Stimulated activated CD8-positive, alpha-beta memory T cell treated with anti-CD3 and anti-CD28 coated beads, Interleukin-7, amount 100 ng/mL, for 24 hours (primary cell): ENCODE results near the gene EFCAB8.
"Not testable (repeated sequence)": the region's sequence is repeated elsewhere in the genome, so short reads cannot be mapped to it uniquely, and the experiment has no call there.

ENCODE experiments used
- DNase-seq: peaks from one replicate; pipeline ENCODE4 v3.0.0-alpha.2; 2020; ENCODE audit warnings: low read depth

The EFCAB8 gene

GRCh38 chr20:32957459-32957858, 98.7 kb downstream of the EFCAB8 start:
- no peak for DNase-seq

GRCh38 chr20:32958574-32958973, 99.9 kb downstream of the EFCAB8 start:
- no peak for DNase-seq

- no peak for DNase-seq
Observed at GRCh38 chr20:32959351-32960221, 100.9 kb downstream of the EFCAB8 start.

GRCh38 chr20:32960222-32960518, 101.4 kb downstream of the EFCAB8 start:
- DNase-seq = no peak

- DNase-seq = no peak
Observed at GRCh38 chr20:32960849-32961731, 102.4 kb downstream of the EFCAB8 start.

GRCh38 chr20:32962053-32962452, 103.3 kb downstream of the EFCAB8 start:
- no peak for DNase-seq

GRCh38 chr20:32962646-32963045, 103.9 kb downstream of the EFCAB8 start:
- not testable (repeated sequence) for DNase-seq

GRCh38 chr20:32963176-32963575, 104.5 kb downstream of the EFCAB8 start:
- DNase-seq = no peak

- DNase-seq = no peak
Observed at GRCh38 chr20:32964575-32964974, 105.9 kb downstream of the EFCAB8 start.

GRCh38 chr20:32965115-32965514, 106.4 kb downstream of the EFCAB8 start:
- DNase-seq = no peak

GRCh38 chr20:32965581-32966373, 107.1 kb downstream of the EFCAB8 start:
- DNase-seq = no peak

GRCh38 chr20:32966382-32966781, 107.7 kb downstream of the EFCAB8 start:
- DNase-seq = no peak

GRCh38 chr20:32966881-32967781, 108.4 kb downstream of the EFCAB8 start:
- DNase-seq = no peak

- no peak for DNase-seq
Observed at GRCh38 chr20:32967961-32968457, 109.3 kb downstream of the EFCAB8 start.

GRCh38 chr20:32968478-32969241, 109.9 kb downstream of the EFCAB8 start:
- no peak for DNase-seq

- DNase-seq = no peak
Observed at GRCh38 chr20:32969356-32970114, 110.8 kb downstream of the EFCAB8 start.

- DNase-seq = no peak
Observed at GRCh38 chr20:32970115-32970972, 111.6 kb downstream of the EFCAB8 start.

- no peak for DNase-seq
Observed at GRCh38 chr20:32970973-32971300, 112.2 kb downstream of the EFCAB8 start.

- DNase-seq = no peak
Observed at GRCh38 chr20:32971703-32972161, 113.0 kb downstream of the EFCAB8 start.
